Measurements from ENCODE around the gene OSMR. TPM values are rescaled to one million over a fixed set of nuclear protein-coding genes. Genes with fewer than 3 reads are reported as not detected.

Gene OSMR
- 0.07 TPM in 1 of 2 replicates, not detected in the other for total RNA-seq

GRCh38 chr5:38845526-38846378 lies at the start of gene OSMR:
TSS of gene OSMR (plus strand) at chr5:38846012. CDS start at chr5:38869045, 23,033 bp downstream.
- no peak for DNase-seq (ENCODE audit: low spot score)
- intact Hi-C loops (cut with micrococcal nuclease): loop anchor here (10.0 kb wide), 1 partner anchor 229 kb away; the partner anchor contains the start of gene RICTOR
- peaks cover 60% of the 10 kb centered on the region for H3K27me3 Mint-ChIP-seq (ENCODE audit: low read depth)
- H3K36me3 Mint-ChIP-seq (ENCODE audit: low read depth): no peaks in the 10 kb centered on the region
- no peaks in the 10 kb centered on the region for H3K9me3 Mint-ChIP-seq
- H3K4me3 Mint-ChIP-seq (ENCODE audit: low read depth): peak within 1 kb of the TSS; percentile 79
- no peak within 1 kb of the TSS for H3K27ac Mint-ChIP-seq
- H3K4me1 Mint-ChIP-seq (ENCODE audit: low read depth): peaks cover 4% of the 10 kb centered on the region

DNA sequence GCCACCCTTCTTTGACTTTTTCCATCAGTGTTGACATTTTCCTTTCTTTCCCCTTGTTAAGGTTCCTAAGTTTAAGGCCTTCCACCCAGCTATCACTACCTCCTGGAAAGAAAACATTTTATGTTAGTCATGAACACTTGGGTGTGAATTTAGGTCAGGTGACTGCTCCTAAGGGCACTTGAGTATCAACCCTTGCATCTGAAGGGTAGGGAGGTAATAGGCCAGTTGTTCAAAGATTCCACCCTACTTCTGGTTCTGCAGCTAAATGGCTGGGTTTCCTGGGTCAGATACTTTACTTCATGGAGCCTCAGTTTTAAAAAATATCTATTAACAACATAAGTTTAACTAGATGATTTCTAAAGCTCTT lies 49.1 kb upstream of the OSMR start:
- Mint-ChIP-seq H3K9me3 (no peaks in the 10 kb centered on the region), H3K27ac (no peak overlapping the region), H3K36me3 (ENCODE audit: low read depth) (no peaks in the 10 kb centered on the region), H3K4me3 (ENCODE audit: low read depth) (no peak overlapping the region), H3K27me3 (ENCODE audit: low read depth) (peaks cover 13% of the 10 kb centered on the region), H3K4me1 (ENCODE audit: low read depth) (no peaks in the 10 kb centered on the region)
- intact Hi-C loops (cut with micrococcal nuclease): no loop called here
- no peak for DNase-seq (ENCODE audit: low spot score)

DNA sequence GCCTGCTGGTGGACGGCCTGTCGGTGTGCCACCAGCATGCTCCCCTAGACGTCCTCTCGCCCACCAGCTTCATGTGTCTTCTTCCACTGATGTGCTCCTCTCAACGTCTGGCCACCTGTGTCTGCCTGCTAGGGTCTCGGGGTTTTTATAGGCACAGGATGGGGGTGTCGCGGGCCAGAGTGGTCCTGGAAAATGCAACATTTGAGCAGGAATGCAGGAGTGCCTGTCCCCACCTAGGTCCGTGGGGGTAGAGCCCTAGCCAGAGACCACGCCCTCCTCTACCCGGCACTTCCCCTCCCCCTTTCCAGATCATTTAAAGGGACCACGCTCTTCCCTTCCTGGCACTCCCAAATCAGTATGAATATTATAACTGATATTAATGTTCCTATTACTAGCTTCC lies 48.0 kb upstream of the OSMR start:
- H3K36me3 Mint-ChIP-seq (ENCODE audit: low read depth): no peaks in the 10 kb centered on the region
- peaks cover 11% of the 10 kb centered on the region for H3K27me3 Mint-ChIP-seq (ENCODE audit: low read depth)
- H3K4me1 Mint-ChIP-seq (ENCODE audit: low read depth): no peaks in the 10 kb centered on the region
- intact Hi-C loops (cut with micrococcal nuclease): no loop called here
- no peak for DNase-seq (ENCODE audit: low spot score)
- no peak overlapping the region for H3K27ac Mint-ChIP-seq
- H3K4me3 Mint-ChIP-seq (ENCODE audit: low read depth): no peak overlapping the region
- no peaks in the 10 kb centered on the region for H3K9me3 Mint-ChIP-seq

DNA sequence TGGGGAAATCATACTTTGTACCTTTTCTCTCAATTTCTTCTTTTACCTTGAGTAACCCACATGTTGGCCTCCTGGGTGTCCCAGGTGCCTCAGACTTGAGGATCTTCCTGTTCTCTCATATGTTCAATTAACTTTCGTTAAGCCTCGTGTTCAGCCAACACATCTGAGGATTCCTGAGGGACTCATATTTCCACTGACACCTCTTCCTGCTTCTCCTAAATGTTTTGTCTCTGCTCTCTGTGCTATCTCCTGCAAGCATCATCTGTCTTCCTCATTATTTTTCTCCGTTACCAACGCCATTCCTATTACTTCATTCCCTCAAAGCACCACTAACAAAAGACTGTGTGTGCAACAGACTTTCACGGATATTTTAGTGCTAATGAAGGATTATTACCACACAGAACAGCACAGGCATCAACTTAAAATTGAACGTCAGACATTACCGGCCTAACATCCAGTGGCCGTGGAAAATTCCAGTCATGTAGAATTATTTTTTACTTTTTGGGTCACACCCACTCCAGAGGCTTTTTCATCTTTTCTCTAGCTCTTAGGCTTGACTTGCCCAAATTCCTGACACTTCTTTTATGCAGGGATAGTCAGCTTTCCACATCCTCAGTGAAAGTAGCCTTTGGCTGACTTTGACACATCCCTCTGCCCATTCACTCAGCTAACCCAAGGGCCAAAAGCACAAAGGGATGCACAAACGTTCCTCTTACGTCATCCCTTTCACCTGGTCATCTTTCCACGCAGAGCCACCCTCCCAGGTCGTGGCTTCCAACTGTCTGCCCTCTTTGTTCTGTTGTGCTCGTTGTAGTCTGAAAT lies 46.0 kb upstream of the OSMR start:
- Mint-ChIP-seq H3K36me3 (ENCODE audit: low read depth) (no peaks in the 10 kb centered on the region), H3K4me1 (ENCODE audit: low read depth) (no peaks in the 10 kb centered on the region), H3K27ac (no peak overlapping the region), H3K9me3 (no peaks in the 10 kb centered on the region), H3K27me3 (ENCODE audit: low read depth) (peaks cover 3% of the 10 kb centered on the region), H3K4me3 (ENCODE audit: low read depth) (no peak overlapping the region)
- no peak for DNase-seq (ENCODE audit: low spot score)
- intact Hi-C loops (cut with micrococcal nuclease): no loop called here

DNA sequence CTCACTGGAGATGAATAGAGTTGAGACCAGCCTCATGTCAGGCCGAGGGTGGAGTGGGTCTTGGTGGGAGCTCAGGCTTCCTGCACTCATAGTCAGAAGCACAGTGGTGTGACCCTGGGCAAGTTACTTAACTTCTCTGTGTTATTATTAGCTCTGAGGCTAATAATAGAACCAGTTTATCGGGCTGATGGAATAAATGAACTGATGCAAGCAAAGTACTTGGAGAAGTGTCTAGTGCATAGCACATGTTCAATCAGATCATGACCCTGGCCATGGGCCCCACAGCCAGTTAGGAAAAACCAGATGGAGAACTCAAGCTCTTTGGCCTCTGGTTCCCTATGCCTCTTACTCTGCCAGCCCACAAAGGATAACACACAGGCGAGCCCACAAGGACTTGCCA lies 45.3 kb upstream of the OSMR start:
- intact Hi-C loops (cut with micrococcal nuclease): no loop called here
- Mint-ChIP-seq H3K4me1 (ENCODE audit: low read depth) (no peaks in the 10 kb centered on the region), H3K27me3 (ENCODE audit: low read depth) (peaks cover 3% of the 10 kb centered on the region), H3K9me3 (no peaks in the 10 kb centered on the region), H3K4me3 (ENCODE audit: low read depth) (no peak overlapping the region), H3K36me3 (ENCODE audit: low read depth) (no peaks in the 10 kb centered on the region), H3K27ac (no peak overlapping the region)
- DNase-seq (ENCODE audit: low spot score): no peak

DNA sequence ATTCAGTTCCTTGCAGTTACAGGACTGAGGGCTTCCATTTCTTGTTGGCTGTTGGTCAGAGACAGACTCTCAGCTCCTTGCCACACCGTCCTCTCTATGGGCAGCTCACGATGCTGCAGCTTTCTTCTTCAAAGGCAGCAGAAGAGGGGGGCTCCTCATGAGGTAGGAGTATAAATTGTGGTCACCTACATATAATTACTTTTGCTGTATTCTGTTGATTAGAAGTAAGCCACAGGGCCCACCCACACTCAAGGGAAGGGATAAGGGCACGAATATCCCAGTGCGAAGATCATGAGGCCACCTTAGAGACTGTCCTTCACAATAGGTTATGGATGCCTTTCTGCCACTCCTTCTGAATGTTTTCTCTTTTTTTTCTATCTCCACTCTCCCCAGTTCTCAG lies 43.7 kb upstream of the OSMR start:
- H3K4me1 Mint-ChIP-seq (ENCODE audit: low read depth): peaks cover 5% of the 10 kb centered on the region
- no peaks in the 10 kb centered on the region for H3K36me3 Mint-ChIP-seq (ENCODE audit: low read depth)
- H3K4me3 Mint-ChIP-seq (ENCODE audit: low read depth): no peak overlapping the region
- DNase-seq (ENCODE audit: low spot score): no peak
- H3K27me3 Mint-ChIP-seq (ENCODE audit: low read depth): peaks cover 4% of the 10 kb centered on the region
- no peaks in the 10 kb centered on the region for H3K9me3 Mint-ChIP-seq
- H3K27ac Mint-ChIP-seq: no peak overlapping the region
- intact Hi-C loops (cut with micrococcal nuclease): no loop called here

DNA sequence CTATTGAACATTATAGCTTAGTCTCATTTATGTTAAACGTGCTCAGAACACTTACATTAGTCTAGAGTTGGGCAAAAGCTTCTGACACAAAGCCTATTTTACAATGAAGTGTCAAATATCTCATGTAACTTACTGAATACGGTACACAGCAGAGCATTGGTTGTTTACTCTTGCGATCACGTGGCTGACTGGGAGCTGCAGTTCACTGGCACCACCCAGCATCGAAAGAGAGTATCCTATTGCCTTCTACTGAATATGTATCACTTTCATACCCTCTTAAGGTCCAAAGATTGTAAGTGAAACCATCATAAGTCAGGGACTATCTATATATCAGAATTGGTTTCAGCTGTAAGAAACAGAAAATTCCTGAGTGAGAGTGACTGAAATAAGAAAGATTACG lies 42.6 kb upstream of the OSMR start:
- H3K4me3 Mint-ChIP-seq (ENCODE audit: low read depth): no peak overlapping the region
- H3K36me3 Mint-ChIP-seq (ENCODE audit: low read depth): no peaks in the 10 kb centered on the region
- intact Hi-C loops (cut with micrococcal nuclease): no loop called here
- no peaks in the 10 kb centered on the region for H3K9me3 Mint-ChIP-seq
- peaks cover 7% of the 10 kb centered on the region for H3K4me1 Mint-ChIP-seq (ENCODE audit: low read depth)
- DNase-seq (ENCODE audit: low spot score): no peak
- H3K27ac Mint-ChIP-seq: no peak overlapping the region
- peaks cover 7% of the 10 kb centered on the region for H3K27me3 Mint-ChIP-seq (ENCODE audit: low read depth)

- H3K36me3 Mint-ChIP-seq (ENCODE audit: low read depth): no peaks in the 10 kb centered on the region
Measured at GRCh38 chr5:38806775-38807258, 39.0 kb upstream of the OSMR start.

GRCh38 chr5:38807570-38808483 lies 38.0 kb upstream of the OSMR start:
- peaks cover 10% of the 10 kb centered on the region for H3K4me1 Mint-ChIP-seq (ENCODE audit: low read depth)
- intact Hi-C loops (cut with micrococcal nuclease): loop anchor here (5.0 kb wide), 1 partner anchor 251 kb away; the partner anchor contains the start of gene LIFR
- H3K9me3 Mint-ChIP-seq: no peaks in the 10 kb centered on the region

More at GRCh38 chr5:38806775-38807258, 39.0 kb upstream of the OSMR start:
- H3K9me3 Mint-ChIP-seq: no peaks in the 10 kb centered on the region
- H3K27me3 Mint-ChIP-seq (ENCODE audit: low read depth): peaks cover 5% of the 10 kb centered on the region
- H3K27ac Mint-ChIP-seq: no peak overlapping the region
- DNase-seq (ENCODE audit: low spot score): no peak
- intact Hi-C loops (cut with micrococcal nuclease): loop anchor here (5.0 kb wide), 1 partner anchor 250 kb away; the partner anchor contains the start of gene LIFR
- H3K4me1 Mint-ChIP-seq (ENCODE audit: low read depth): peaks cover 10% of the 10 kb centered on the region
- H3K4me3 Mint-ChIP-seq (ENCODE audit: low read depth): no peak overlapping the region

DNA sequence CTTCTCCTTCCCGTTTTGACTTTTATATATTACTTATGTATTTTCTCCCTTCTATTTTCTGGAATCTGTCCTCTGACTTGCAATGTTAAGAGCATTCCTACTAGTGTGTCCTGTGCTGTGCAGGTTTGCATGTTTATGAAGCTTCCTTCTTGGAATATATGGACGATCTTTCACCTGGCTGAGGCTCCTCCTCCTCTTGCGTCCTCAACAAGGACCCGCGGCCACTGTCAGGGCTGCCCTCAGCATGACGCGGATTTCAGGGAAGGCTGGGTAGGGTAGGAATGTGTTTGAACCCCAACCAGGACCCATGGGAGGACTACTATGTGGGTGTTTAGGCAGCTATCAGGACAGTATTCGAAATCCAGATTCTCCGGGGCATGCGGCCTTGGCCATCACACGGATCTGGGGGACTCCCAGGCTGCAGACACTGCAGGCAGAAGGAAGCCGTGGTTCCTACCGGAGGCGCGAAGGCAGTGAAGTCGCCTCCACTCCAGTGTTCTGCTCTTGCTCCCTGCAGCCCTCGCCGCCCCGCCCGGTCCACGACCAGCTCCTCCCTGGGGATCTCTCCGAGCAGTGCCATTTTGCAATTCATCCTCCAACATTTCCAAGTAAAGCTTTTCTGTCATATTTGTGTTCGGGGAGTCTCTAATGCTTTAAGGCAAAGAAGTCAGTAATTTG lies 37.0 kb upstream of the OSMR start:
- Mint-ChIP-seq H3K4me1 (ENCODE audit: low read depth) (peaks cover 10% of the 10 kb centered on the region), H3K27me3 (ENCODE audit: low read depth) (peaks cover 12% of the 10 kb centered on the region), H3K36me3 (ENCODE audit: low read depth) (no peaks in the 10 kb centered on the region), H3K4me3 (ENCODE audit: low read depth) (no peak overlapping the region), H3K9me3 (no peaks in the 10 kb centered on the region), H3K27ac (no peak overlapping the region)
- intact Hi-C loops (cut with micrococcal nuclease): loop anchor here (1.0 to 5.0 kb wide), 2 partner anchors 252 to 368 kb away; partner anchors contain the start of gene LIFR
- no peak for DNase-seq (ENCODE audit: low spot score)

More at GRCh38 chr5:38807570-38808483, 38.0 kb upstream of the OSMR start:
- Mint-ChIP-seq H3K36me3 (ENCODE audit: low read depth) (no peaks in the 10 kb centered on the region), H3K27ac (no peak overlapping the region), H3K27me3 (ENCODE audit: low read depth) (peaks cover 9% of the 10 kb centered on the region), H3K4me3 (ENCODE audit: low read depth) (no peak overlapping the region)
- DNase-seq (ENCODE audit: low spot score): no peak

DNA sequence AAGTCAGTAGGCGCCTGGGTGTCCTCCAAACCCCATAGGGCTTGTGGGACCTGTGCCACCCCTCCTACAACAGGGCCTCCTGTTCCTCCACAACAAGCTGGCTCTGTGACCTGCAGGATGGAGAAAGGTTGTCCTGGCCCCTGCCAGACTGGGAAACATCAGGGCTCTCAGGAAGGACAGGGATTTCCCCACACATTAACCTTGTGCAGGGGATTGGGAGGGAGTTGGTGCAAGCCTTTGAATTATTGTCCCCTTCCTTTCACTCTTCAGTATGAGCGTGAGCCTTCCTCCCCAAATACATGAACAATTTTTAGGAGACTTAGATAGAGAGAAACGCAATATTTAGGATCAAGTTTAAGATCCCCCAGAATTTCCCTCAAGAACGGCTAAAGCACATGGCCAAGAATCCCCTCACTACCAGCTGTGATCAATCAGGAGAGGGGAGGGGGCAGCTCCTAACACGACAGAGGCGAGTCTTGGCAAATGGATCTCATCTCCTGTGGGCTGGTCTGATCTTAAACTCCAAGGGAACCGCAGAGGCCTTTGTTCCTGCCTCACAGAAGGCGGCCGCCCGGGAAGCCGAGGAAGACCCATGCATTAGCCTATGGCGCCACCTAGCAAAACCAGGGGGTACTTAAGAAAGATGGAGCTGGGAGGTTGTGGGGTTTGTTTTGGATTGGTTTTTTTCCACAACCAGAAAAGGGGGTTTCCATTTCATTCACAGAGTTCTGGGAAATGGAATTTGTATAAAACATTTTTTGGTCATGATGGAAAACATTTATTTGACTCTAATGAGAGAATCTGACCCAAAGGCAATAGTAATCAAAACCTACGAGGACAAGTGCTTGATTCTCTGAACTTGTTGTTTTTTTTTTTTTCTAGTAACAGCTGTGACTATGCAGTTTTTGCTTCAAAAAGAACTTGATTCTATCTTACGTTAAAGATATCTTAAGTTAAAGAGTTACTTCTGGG lies 36.1 kb upstream of the OSMR start:
- Mint-ChIP-seq H3K4me3 (ENCODE audit: low read depth) (no peak overlapping the region), H3K36me3 (ENCODE audit: low read depth) (no peaks in the 10 kb centered on the region), H3K27me3 (ENCODE audit: low read depth) (peaks cover 14% of the 10 kb centered on the region), H3K27ac (no peak overlapping the region), H3K9me3 (no peaks in the 10 kb centered on the region), H3K4me1 (ENCODE audit: low read depth) (peaks cover 10% of the 10 kb centered on the region)
- intact Hi-C loops (cut with micrococcal nuclease): loop anchor here (1.0 to 5.0 kb wide), 2 partner anchors 252 to 368 kb away; partner anchors contain the start of gene LIFR
- DNase-seq (ENCODE audit: low spot score): peak; percentile 24

Data from activated T-helper 2 cell treated with anti-CD3 and anti-CD28 coated beads, Interferon-gamma antibody, Interleukin-2, Interleukin-4, amounts not matched to agents 10 μg/mL and 5 μg/mL and 100 μg/mL, durations not matched to agents 14 hours and 24 hours and 36 hours (primary cell).